WTC11 (cell line): ENCODE results near the gene NECTIN4.

Source experiments
- GABPB1 ChIP-seq: sonication (generic); formaldehyde crosslinking; IDR thresholded peaks from 2 replicates; pipeline ENCODE4 v1.8.1; 2023; ENCODE audit warnings: mild to moderate bottlenecking, missing genetic modification reagents
- HMGA2 ChIP-seq: fragments of 250-450 bp; sonication (Bioruptor Pico); IDR thresholded peaks from 2 replicates; pipeline ENCODE4 v1.4.0; 2021; ENCODE audit warnings: mild to moderate bottlenecking, moderate library complexity
- TEAD1 ChIP-seq: sonication (generic); formaldehyde crosslinking; IDR thresholded peaks from 2 replicates; pipeline ENCODE4 v1.8.0; 2022; ENCODE audit warnings: mild to moderate bottlenecking, missing genetic modification reagents
- ZMAT4 ChIP-seq: fragments of 250-450 bp; sonication (Bioruptor Pico); IDR thresholded peaks from 2 replicates; pipeline ENCODE4 v1.9.0; 2021; ENCODE audit warnings: mild to moderate bottlenecking
- ZNF281 ChIP-seq: sonication (generic); formaldehyde crosslinking; IDR thresholded peaks from 2 replicates; pipeline ENCODE4 v1.8.0; 2023; ENCODE audit warnings: mild to moderate bottlenecking, missing genetic modification reagents
- TF ChIP-seq, protein P1 (sequence below): fragments of 200-600 bp; IDR thresholded peaks from 2 replicates; pipeline ENCODE4 v1.8.0; 2022; ENCODE audit warnings: antibody characterized with exemption

- TF ChIP-seq ZNF281 (no peak), TEAD1 (CRISPR knock-in tag) (no peak), ZMAT4 (CRISPR knock-in tag) (no peak), GABPB1 (CRISPR knock-in tag) (no peak), HMGA2 (CRISPR knock-in tag) (no peak)
- TF ChIP-seq, protein P1, sequence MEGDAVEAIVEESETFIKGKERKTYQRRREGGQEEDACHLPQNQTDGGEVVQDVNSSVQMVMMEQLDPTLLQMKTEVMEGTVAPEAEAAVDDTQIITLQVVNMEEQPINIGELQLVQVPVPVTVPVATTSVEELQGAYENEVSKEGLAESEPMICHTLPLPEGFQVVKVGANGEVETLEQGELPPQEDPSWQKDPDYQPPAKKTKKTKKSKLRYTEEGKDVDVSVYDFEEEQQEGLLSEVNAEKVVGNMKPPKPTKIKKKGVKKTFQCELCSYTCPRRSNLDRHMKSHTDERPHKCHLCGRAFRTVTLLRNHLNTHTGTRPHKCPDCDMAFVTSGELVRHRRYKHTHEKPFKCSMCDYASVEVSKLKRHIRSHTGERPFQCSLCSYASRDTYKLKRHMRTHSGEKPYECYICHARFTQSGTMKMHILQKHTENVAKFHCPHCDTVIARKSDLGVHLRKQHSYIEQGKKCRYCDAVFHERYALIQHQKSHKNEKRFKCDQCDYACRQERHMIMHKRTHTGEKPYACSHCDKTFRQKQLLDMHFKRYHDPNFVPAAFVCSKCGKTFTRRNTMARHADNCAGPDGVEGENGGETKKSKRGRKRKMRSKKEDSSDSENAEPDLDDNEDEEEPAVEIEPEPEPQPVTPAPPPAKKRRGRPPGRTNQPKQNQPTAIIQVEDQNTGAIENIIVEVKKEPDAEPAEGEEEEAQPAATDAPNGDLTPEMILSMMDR, result no peak
Measured at GRCh38 chr1:161096015-161096414, 6.7 kb upstream of the NECTIN4 start.
